Small intestine (tissue), 7 donors: ENCODE data around the gene CDKL4. TPM values are rescaled to one million over a fixed set of nuclear protein-coding genes. Genes with fewer than 3 reads are reported as not detected.
"Not testable (repeated sequence)": the region's sequence is repeated elsewhere in the genome, so short reads cannot be mapped to it uniquely, and the experiment has no call there.

Source experiments
- DNase-seq, 2 donors: peaks; one replicate each; pipeline versions ENCODE4 v3.0.0 to v3.0.0-alpha.2; 2013
- FAIRE-seq: peaks from 2 replicates; lab custom pipeline; 2012; peaks lifted over from hg19 to GRCh38; lab: Jason Lieb, UNC
- H3K27ac ChIP-seq, 3 donors: one replicate each; pipeline ENCODE4 v1.5.1; 2013; ENCODE audit warnings: low read length in 2 of 3, mild to moderate bottlenecking in 2 of 3, control low read depth in 1 of 3, inconsistent platforms in 1 of 3, low read depth in 1 of 3, moderate library complexity in 1 of 3
- H3K27me3 ChIP-seq, 3 donors: one replicate each; pipeline ENCODE4 v1.6.1; 2013; ENCODE audit warnings: low read length in 3 of 3, inconsistent platforms in 1 of 3; ENCODE audit not compliant: control insufficient read depth in 3 of 3, insufficient read depth in 3 of 3
- H3K36me3 ChIP-seq, 3 donors: one replicate each; pipeline ENCODE4 v1.6.1; 2013; ENCODE audit warnings: low read length in 3 of 3, inconsistent platforms in 1 of 3, low read depth in 1 of 3, mild to moderate bottlenecking in 1 of 3, moderate library complexity in 1 of 3; ENCODE audit not compliant: control insufficient read depth in 3 of 3, insufficient read depth in 2 of 3
- H3K4me1 ChIP-seq, 3 donors: one replicate each; pipeline ENCODE4 v1.6.1; 2013; ENCODE audit warnings: low read length in 2 of 3, inconsistent platforms in 1 of 3, low read depth in 1 of 3, mild to moderate bottlenecking in 1 of 3, moderate library complexity in 1 of 3; ENCODE audit not compliant: control insufficient read depth in 3 of 3, insufficient read depth in 2 of 3
- H3K4me3 ChIP-seq, 3 donors: one replicate each; pipeline ENCODE4 v1.5.1; 2013; ENCODE audit warnings: low read length in 3 of 3, control low read depth in 1 of 3, inconsistent platforms in 1 of 3, low read depth in 1 of 3, mild to moderate bottlenecking in 1 of 3, moderate library complexity in 1 of 3
- H3K9me3 ChIP-seq, 2 donors: one replicate each; pipeline ENCODE4 v1.6.1; 2013; ENCODE audit warnings: low read depth in 1 of 2, low read length in 1 of 2; ENCODE audit not compliant: control insufficient read depth in 2 of 2, insufficient read depth in 1 of 2
- WGBS, 3 donors: extraction: QIAGEN DNeasy Blood & Tissue Kit; methylation state at CpG; one replicate each; pipeline ENCODE4 v1.1.7; 2013; 5-methylcytosine and 5-hydroxymethylcytosine counted together
- polyA plus RNA-seq, 4 donors: library from polyadenylated mRNA; stranded (reverse) in 3 of 4; unstranded in 1 of 4; fragments of 200-250 nt in 3 of 4; fragments of 120-200 nt in 1 of 4; gene quantifications; one replicate each; pipeline versions ENCODE4 v1.2.1 to v1.2.3, GENCODE V29; 2013
- donor health status: healthy with polysubstance abuse.
- donor health status: control.
- donor health status: control.
- donor health status: Bipolar disorder and iron deficiency.
- donor health status: healthy.

The CDKL4 gene
- polyA plus RNA-seq, 4 donors: 0.09 TPM; not detected in 3

GRCh38 chr2:39181297-39181696 is 62.5 kb downstream of the CDKL4 start:
- DNase-seq (no peak), FAIRE-seq (no peak)
- H3K27ac ChIP-seq: no peak overlapping the region
- H3K27me3 ChIP-seq: no peaks in the 10 kb centered on the region
- no peak overlapping the region for H3K4me3 ChIP-seq
- H3K36me3 ChIP-seq: no peaks in the 10 kb centered on the region
- no peaks in the 10 kb centered on the region for H3K9me3 ChIP-seq
- no peaks in the 10 kb centered on the region for H3K4me1 ChIP-seq
- 85 to 93% (median 87%) methylated on average over 2 of the region's 2 CpGs for WGBS, 3 donors

DNA sequence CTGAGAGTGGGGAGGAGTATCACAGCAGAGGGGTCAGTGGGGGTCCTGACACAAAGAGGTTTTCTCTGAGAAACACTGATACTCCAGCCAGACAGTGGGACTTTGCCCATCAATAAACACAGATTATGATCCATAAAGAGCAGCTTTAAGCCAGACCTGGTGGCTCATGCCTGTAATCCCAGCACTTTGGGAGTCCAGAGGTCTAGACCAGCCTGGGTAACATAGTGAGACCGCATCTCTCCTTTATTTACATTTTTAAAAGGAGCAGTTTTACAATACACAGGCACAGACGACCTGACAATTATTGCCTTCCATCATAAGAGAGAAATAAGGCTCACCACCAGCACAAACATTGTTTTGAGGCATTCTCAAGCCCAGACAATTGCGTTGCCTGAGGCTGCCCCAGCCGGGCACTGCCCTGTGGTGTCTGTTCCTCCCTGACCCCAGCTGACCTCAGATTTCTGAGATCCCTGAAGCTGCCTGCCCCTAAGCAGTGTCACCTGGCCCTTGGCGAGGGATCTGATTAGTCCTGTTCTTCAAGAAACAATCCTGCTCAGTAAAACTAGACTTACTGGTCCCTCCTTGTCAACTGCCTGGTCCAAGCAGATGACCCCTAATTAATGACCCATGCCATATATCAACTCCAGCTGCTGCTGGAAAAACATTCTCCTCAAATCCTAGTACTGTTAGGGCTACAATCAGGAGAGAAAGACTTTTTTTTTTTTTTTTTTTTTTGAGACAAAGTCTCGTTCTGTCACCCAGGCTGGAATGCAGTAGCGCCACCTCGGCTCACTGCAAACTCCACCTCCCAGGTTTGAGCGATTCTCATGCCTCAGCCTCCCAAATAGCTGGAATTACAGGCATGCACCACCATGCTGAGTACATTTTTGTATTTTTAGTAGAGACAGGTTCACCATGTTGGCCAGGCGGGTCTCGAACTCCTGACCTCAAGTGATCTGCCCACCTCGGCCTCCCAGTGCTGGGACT is 63.5 kb downstream of the CDKL4 start:
- 66 to 83% (median 78%) methylated on average over 11 to 12 of the region's 12 CpGs for WGBS, 3 donors
- H3K27me3 ChIP-seq: no peaks in the 10 kb centered on the region
- FAIRE-seq (no peak), DNase-seq (peak in 1 of 2 donors; percentile 11)
- no peaks in the 10 kb centered on the region for H3K36me3 ChIP-seq
- no peaks in the 10 kb centered on the region for H3K9me3 ChIP-seq
- H3K27ac ChIP-seq: no peak overlapping the region
- H3K4me1 ChIP-seq: no peaks in the 10 kb centered on the region
- H3K4me3 ChIP-seq: no peak overlapping the region

- Histone ChIP-seq H3K4me3 (no peak overlapping the region), H3K9me3 (no peaks in the 10 kb centered on the region), H3K27me3 (no peaks in the 10 kb centered on the region), H3K4me1 (no peaks in the 10 kb centered on the region), H3K27ac (no peak overlapping the region), H3K36me3 (no peaks in the 10 kb centered on the region)
- WGBS, 3 donors: 78 to 91% (median 90%) methylated on average over 4 of the region's 4 CpGs
- DNase-seq: no peak
- FAIRE-seq: no peak
Measured at GRCh38 chr2:39178756-39179155, 65.0 kb downstream of the CDKL4 start.

- H3K27me3 ChIP-seq: no peaks in the 10 kb centered on the region
- H3K4me3 ChIP-seq: no peak overlapping the region
- no peaks in the 10 kb centered on the region for H3K9me3 ChIP-seq
- FAIRE-seq: no peak
- H3K36me3 ChIP-seq: no peaks in the 10 kb centered on the region
- WGBS, 3 donors: 65 to 74% (median 68%) methylated on average over 4 of the region's 4 CpGs
- no peak overlapping the region for H3K27ac ChIP-seq
- no peak for DNase-seq
- H3K4me1 ChIP-seq: no peaks in the 10 kb centered on the region
Measured at GRCh38 chr2:39176997-39177396, 66.8 kb downstream of the CDKL4 start.

DNA sequence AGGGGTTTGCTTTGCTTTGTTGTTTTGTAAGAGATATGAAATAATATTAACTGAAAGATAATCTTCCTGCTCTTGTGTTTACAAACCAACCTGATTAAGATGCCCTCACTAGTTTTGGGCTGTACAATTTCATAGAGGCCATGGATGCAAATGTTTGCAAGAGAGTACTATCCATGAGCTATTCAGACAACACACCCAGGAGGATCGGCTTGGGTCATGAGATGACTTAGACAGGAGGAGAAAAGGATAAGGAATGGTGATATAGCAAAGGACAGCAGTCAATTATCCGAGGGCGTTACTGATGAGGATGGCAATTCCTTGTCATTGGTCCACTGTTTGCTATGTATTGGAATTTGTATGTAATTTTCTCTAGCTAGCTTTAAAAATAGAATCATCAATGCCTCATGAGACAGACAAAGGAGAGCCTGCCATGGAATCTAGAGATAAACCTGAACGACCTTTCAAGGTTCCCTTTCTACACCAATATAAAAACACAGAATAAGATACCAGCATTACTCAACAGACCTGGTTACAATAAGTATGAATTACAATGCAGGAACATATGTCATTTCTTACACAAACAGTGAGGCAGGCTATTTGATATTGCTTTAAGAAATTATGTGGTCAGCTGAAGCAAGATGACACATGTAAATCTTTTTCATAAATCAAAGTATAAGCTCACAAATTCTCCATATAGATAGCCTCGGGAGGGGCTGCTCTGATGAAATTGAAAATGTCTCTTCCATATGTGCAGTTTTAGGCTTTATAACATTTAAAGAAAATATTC is 68.6 kb downstream of the CDKL4 start:
- 80 to 84% (median 81%) methylated on average over 5 of the region's 5 CpGs for whole genome bisulfite sequencing, 3 donors
- Histone ChIP-seq H3K36me3 (no peaks in the 10 kb centered on the region), H3K9me3 (no peaks in the 10 kb centered on the region), H3K4me1 (no peaks in the 10 kb centered on the region), H3K4me3 (no peak overlapping the region), H3K27ac (no peak overlapping the region), H3K27me3 (no peaks in the 10 kb centered on the region)
- DNase-seq (no peak), FAIRE-seq (no peak)

DNA sequence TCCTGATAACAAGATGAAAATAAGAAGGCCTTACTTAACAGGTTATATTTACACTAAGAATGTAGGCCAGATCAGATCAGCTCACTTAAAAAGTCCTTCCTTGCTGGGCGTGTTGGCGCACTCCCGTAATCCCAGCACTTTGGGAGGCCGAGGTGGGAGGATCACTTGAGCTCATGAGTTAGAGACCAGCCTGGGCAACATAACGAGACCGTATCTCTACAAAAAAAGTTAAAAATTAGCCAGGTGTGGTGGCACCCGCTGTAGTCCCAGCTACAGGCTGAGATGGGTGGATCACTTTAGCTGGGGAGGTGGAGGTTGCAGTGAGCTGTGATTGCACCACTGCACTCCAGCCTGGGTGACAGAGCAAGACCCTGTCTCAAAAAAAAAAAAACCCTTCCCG is 69.7 kb downstream of the CDKL4 start:
- DNase-seq (no peak), FAIRE-seq (no peak)
- H3K4me1 ChIP-seq: no peaks in the 10 kb centered on the region
- H3K27me3 ChIP-seq: no peaks in the 10 kb centered on the region
- H3K4me3 ChIP-seq: no peak overlapping the region
- 77 to 91% (median 88%) methylated on average over 8 of the region's 8 CpGs for WGBS, 3 donors
- no peaks in the 10 kb centered on the region for H3K36me3 ChIP-seq
- no peaks in the 10 kb centered on the region for H3K9me3 ChIP-seq
- no peak overlapping the region for H3K27ac ChIP-seq

DNA sequence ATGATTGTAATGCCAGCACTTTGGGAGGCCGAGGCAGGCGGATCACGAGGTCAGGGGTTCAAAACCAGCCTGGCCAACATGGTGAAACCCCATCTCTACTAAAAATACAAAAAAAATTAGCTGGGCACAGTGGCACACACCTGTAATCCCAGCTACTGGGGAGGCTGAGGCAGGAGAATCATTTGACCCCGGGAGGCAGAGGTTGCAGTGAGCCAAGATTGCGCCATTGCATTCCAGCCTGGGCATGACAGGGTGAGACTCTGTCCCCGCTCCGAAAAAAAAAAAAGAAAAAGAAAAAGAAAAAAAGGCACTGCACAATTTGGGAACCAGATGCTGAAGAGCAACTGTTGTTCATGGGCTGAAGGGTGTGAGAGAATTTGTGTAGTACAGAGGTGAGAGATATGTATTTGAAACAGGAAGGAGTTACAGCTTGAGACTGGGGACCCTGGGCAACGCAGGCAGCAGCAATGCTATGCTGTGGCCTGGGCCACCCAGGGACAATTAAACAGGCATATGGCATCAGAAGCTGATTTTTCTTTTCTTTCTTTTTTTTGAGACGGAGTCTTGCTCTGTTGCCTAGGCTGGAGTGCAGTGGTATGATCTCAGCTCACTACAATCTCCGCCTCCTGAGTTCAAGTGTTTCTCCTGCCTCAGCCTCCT is 71.6 kb downstream of the CDKL4 start:
- H3K27me3 ChIP-seq, DNase-seq, H3K36me3 ChIP-seq, FAIRE-seq, H3K27ac ChIP-seq, H3K4me1 ChIP-seq, H3K9me3 ChIP-seq, H3K4me3 ChIP-seq: not testable (repeated sequence)
- WGBS, 3 donors: 92 to 96% (median 95%) methylated on average over 10 of the region's 10 CpGs

DNA sequence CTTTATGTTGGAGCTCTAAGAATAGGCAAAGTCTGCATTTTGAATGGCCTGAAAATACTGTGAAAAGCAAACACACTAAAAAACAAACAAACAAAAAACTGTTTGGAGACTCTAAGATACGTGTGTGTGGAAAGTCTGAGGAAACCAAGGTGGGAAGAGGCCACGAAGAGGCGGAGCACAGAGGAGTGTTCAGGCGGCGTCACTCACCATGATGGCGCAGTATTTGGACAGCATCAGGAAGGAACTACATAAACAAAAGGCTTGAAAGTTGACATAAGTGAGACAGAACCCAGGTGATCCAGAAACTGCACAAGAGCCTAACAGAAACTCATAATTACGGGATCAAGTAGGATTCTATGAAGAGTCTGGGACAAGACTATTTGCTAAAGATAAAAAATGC is 72.1 kb downstream of the CDKL4 start:
- no peak overlapping the region for H3K27ac ChIP-seq
- H3K4me1 ChIP-seq: no peaks in the 10 kb centered on the region
- FAIRE-seq: no peak
- H3K9me3 ChIP-seq: no peaks in the 10 kb centered on the region
- H3K27me3 ChIP-seq: no peaks in the 10 kb centered on the region
- DNase-seq: no peak
- H3K4me3 ChIP-seq: no peak overlapping the region
- no peaks in the 10 kb centered on the region for H3K36me3 ChIP-seq
- WGBS, 3 donors: 84 to 96% (median 95%) methylated on average over 7 of the region's 7 CpGs
